ENCODE measurements around the gene ASTE1. TPM values are rescaled to one million over a fixed set of nuclear protein-coding genes. Genes with fewer than 3 reads are reported as not detected.

The ASTE1 gene
- total RNA-seq, 4 donors from 2014 or later, result 5.0 to 9.0 (median 7.6) TPM

GRCh38 chr3:131020122-131020693 lies 6.4 kb downstream of the ASTE1 start:
- H3K4me3 ChIP-seq (ENCODE audit: low read depth, poor library complexity, severe bottlenecking), result no peak overlapping the region
- WGBS, 2 donors, result 78 to 83% methylated on average over 5 of the region's 5 CpGs
- intact Hi-C loops (cut with DNase I; ENCODE audit: low total_unique reads), result no loop called here
- TF ChIP-seq CTCF (IDR thresholded peaks at IDR 0.05) (no peak), POLR2A (IDR thresholded peaks at IDR 0.05) (no peak)
- no peak for DNase-seq (ENCODE audit: low spot score in 2 of 2)

- DNase-seq (ENCODE audit: low spot score in 2 of 2), result no peak
Observed at GRCh38 chr3:131018970-131019369, 7.7 kb downstream of the ASTE1 start.

GRCh38 chr3:131009698-131010097 lies 16.9 kb downstream of the ASTE1 start:
- DNase-seq (ENCODE audit: low spot score in 2 of 2), result no peak
- intact Hi-C loops (cut with DNase I; ENCODE audit: low total_unique reads), result no loop called here
- TF ChIP-seq CTCF (IDR thresholded peaks at IDR 0.05) (no peak), POLR2A (IDR thresholded peaks at IDR 0.05) (no peak)
- H3K4me3 ChIP-seq (ENCODE audit: low read depth, poor library complexity, severe bottlenecking), result no peak overlapping the region
- 90 to 97% methylated on average over 1 of the region's 1 CpG for WGBS, 2 donors

More at GRCh38 chr3:131018970-131019369, 7.7 kb downstream of the ASTE1 start:
- H3K4me3 ChIP-seq (ENCODE audit: low read depth, poor library complexity, severe bottlenecking), result no peak overlapping the region
- 67 to 71% methylated on average over 3 of the region's 3 CpGs for WGBS, 2 donors
- intact Hi-C loops (cut with DNase I; ENCODE audit: low total_unique reads), result no loop called here
- TF ChIP-seq CTCF (IDR thresholded peaks at IDR 0.05) (no peak), POLR2A (IDR thresholded peaks at IDR 0.05) (no peak)

GRCh38 chr3:131008326-131008725 lies 18.3 kb downstream of the ASTE1 start:
- WGBS, 2 donors, result 95 to 96% methylated on average over 1 of the region's 1 CpG
- intact Hi-C loops (cut with DNase I; ENCODE audit: low total_unique reads), result no loop called here

GRCh38 chr3:131007782-131008181 lies 18.8 kb downstream of the ASTE1 start:
- TF ChIP-seq POLR2A (IDR thresholded peaks at IDR 0.05), result no peak
- TF ChIP-seq CTCF (IDR thresholded peaks at IDR 0.05), result no peak
- intact Hi-C loops (cut with DNase I; ENCODE audit: low total_unique reads), result no loop called here
- H3K4me3 ChIP-seq (ENCODE audit: low read depth, poor library complexity, severe bottlenecking), result no peak overlapping the region
- no peak for DNase-seq (ENCODE audit: low spot score in 2 of 2)
- WGBS, 2 donors, result 99 to 100% methylated on average over 2 of the region's 2 CpGs

More at GRCh38 chr3:131008326-131008725, 18.3 kb downstream of the ASTE1 start:
- TF ChIP-seq CTCF (IDR thresholded peaks at IDR 0.05), result no peak
- no peak for TF ChIP-seq POLR2A (IDR thresholded peaks at IDR 0.05)
- H3K4me3 ChIP-seq (ENCODE audit: low read depth, poor library complexity, severe bottlenecking), result no peak overlapping the region
- no peak for DNase-seq (ENCODE audit: low spot score in 2 of 2)

GRCh38 chr3:131007256-131007655 lies 19.4 kb downstream of the ASTE1 start:
- intact Hi-C loops (cut with DNase I; ENCODE audit: low total_unique reads), result no loop called here
- DNase-seq (ENCODE audit: low spot score in 2 of 2), result no peak
- TF ChIP-seq CTCF (IDR thresholded peaks at IDR 0.05), result no peak
- TF ChIP-seq POLR2A (IDR thresholded peaks at IDR 0.05), result no peak
- no peak overlapping the region for H3K4me3 ChIP-seq (ENCODE audit: low read depth, poor library complexity, severe bottlenecking)
- 81 to 98% methylated on average over 2 of the region's 2 CpGs for WGBS, 2 donors
